DOHH2 (cell line): ENCODE data around the gene ABCC8.

Source experiments
- CTCF ChIP-seq: fragments of 200-600 bp; sonication (generic); IDR thresholded peaks from one replicate; pipeline ENCODE4 v1.5.1; 2014; ENCODE audit warnings: antibody characterized with exemption, mild to moderate bottlenecking, low read depth, low read length; ENCODE audit not compliant: poor library complexity, severe bottlenecking
- EZH2phosphoT487 ChIP-seq: fragments of 200-600 bp; sonication (generic); IDR thresholded peaks from 2 replicates; pipeline ENCODE4 v1.6.1; 2017; ENCODE audit warnings: borderline replicate concordance, mild to moderate bottlenecking, antibody characterized with exemption, low read length, moderate library complexity, mixed read lengths

- no peak for TF ChIP-seq CTCF
- TF ChIP-seq EZH2phosphoT487 = no peak
Observed at GRCh38 chr11:17526326-17526725, 49.7 kb upstream of the ABCC8 start.
